H9 (cell line): ENCODE measurements around the gene PPM1B. TPM values are rescaled to one million over a fixed set of nuclear protein-coding genes. Genes with fewer than 3 reads are reported as not detected.

ENCODE experiments used
- DNase-seq: peaks from one replicate; pipeline ENCODE4 v3.0.0-alpha.2; 2017
- H2AFZ ChIP-seq: one replicate; pipeline ENCODE4 v1.6.1; 2013; ENCODE audit warnings: mild to moderate bottlenecking, low read length, control low read depth, moderate library complexity
- H2AK5ac ChIP-seq: 2 replicates; pipeline ENCODE4 v1.6.1; 2013; ENCODE audit warnings: low read length, control low read depth, mixed read lengths; ENCODE audit not compliant: insufficient read length
- H2BK120ac ChIP-seq: one replicate; pipeline ENCODE4 v1.6.1; 2013; ENCODE audit warnings: low read depth, mild to moderate bottlenecking, low read length, control low read depth, inconsistent platforms; ENCODE audit not compliant: poor library complexity, severe bottlenecking
- H2BK12ac ChIP-seq: 2 replicates; pipeline ENCODE4 v1.6.1; 2013; ENCODE audit warnings: low read length, control low read depth, mixed read lengths, low read depth; ENCODE audit not compliant: insufficient read length
- H2BK15ac ChIP-seq: 2 replicates; pipeline ENCODE4 v1.6.1; 2013; ENCODE audit warnings: low read depth, low read length, control low read depth
- H2BK20ac ChIP-seq: one replicate; pipeline ENCODE4 v1.6.1; 2013; ENCODE audit warnings: low read depth, mild to moderate bottlenecking, low read length, control low read depth, inconsistent platforms; ENCODE audit not compliant: poor library complexity, severe bottlenecking
- H2BK5ac ChIP-seq: 2 replicates; pipeline ENCODE4 v1.6.1; 2013; ENCODE audit warnings: low read length, control low read depth, mixed read lengths; ENCODE audit not compliant: insufficient read length
- H3K14ac ChIP-seq: 2 replicates; pipeline ENCODE4 v1.6.1; 2013; ENCODE audit warnings: low read length, control low read depth; ENCODE audit not compliant: insufficient read depth
- H3K18ac ChIP-seq: 2 replicates; pipeline ENCODE4 v1.6.1; 2013; ENCODE audit warnings: low read depth, mild to moderate bottlenecking, mixed read lengths, low read length, control low read depth; ENCODE audit not compliant: insufficient read length
- H3K23ac ChIP-seq: 2 replicates; pipeline ENCODE4 v1.6.1; 2013; ENCODE audit warnings: low read length, control low read depth, mixed read lengths, low read depth; ENCODE audit not compliant: insufficient read length
- H3K23me2 ChIP-seq: 2 replicates; pipeline ENCODE4 v1.6.1; 2013; ENCODE audit warnings: low read depth, mild to moderate bottlenecking, mixed read lengths, low read length, control low read depth; ENCODE audit not compliant: insufficient read length, poor library complexity, severe bottlenecking
- H3K27ac ChIP-seq: 2 replicates; pipeline ENCODE4 v1.5.1; 2013; ENCODE audit warnings: low read length, control low read depth, mixed read lengths, low read depth; ENCODE audit not compliant: insufficient read length
- H3K27me3 ChIP-seq: 2 replicates; pipeline ENCODE4 v1.6.1; 2013; ENCODE audit warnings: low read length, control low read depth, inconsistent platforms; ENCODE audit not compliant: insufficient read depth
- H3K4ac ChIP-seq: 2 replicates; pipeline ENCODE4 v1.6.1; 2013; ENCODE audit warnings: low read depth, mild to moderate bottlenecking, control low read depth, inconsistent platforms, low read length, moderate library complexity
- H3K4me1 ChIP-seq: 2 replicates; pipeline ENCODE4 v1.6.1; 2013; ENCODE audit warnings: low read length, control low read depth, inconsistent platforms; ENCODE audit not compliant: insufficient read depth
- H3K4me2 ChIP-seq: 2 replicates; pipeline ENCODE4 v1.6.1; 2013; ENCODE audit warnings: low read length, control low read depth, mixed read lengths; ENCODE audit not compliant: insufficient read length, insufficient read depth
- H3K56ac ChIP-seq: 2 replicates; pipeline ENCODE4 v1.6.1; 2013; ENCODE audit warnings: low read depth, mild to moderate bottlenecking, mixed read lengths, low read length, control low read depth; ENCODE audit not compliant: insufficient read length
- H3K79me1 ChIP-seq: 2 replicates; pipeline ENCODE4 v1.6.1; 2013; ENCODE audit warnings: low read depth, mild to moderate bottlenecking, moderate library complexity, low read length, control low read depth, inconsistent platforms; ENCODE audit not compliant: insufficient read depth, poor library complexity, severe bottlenecking
- H3K79me2 ChIP-seq: 2 replicates; pipeline ENCODE4 v1.6.1; 2013; ENCODE audit warnings: low read length, control low read depth, inconsistent platforms; ENCODE audit not compliant: insufficient read depth
- H3K9ac ChIP-seq: 2 replicates; pipeline ENCODE4 v1.6.1; 2013; ENCODE audit warnings: low read length, control low read depth, mixed read lengths; ENCODE audit not compliant: insufficient read length; ENCODE audit errors: extremely low read depth
- H3K9me3 ChIP-seq: one replicate; pipeline ENCODE4 v1.6.1; 2013; ENCODE audit warnings: low read depth, low read length, inconsistent platforms; ENCODE audit not compliant: control insufficient read depth
- H3T11ph ChIP-seq: one replicate; pipeline ENCODE4 v1.6.1; 2013; ENCODE audit warnings: mild to moderate bottlenecking, low read length, control low read depth, inconsistent platforms
- H4K20me1 ChIP-seq: one replicate; pipeline ENCODE4 v1.6.1; 2013; ENCODE audit not compliant: control insufficient read depth, insufficient read length, insufficient read depth
- H4K5ac ChIP-seq: 2 replicates; pipeline ENCODE4 v1.6.1; 2013; ENCODE audit warnings: low read depth, mild to moderate bottlenecking, mixed read lengths, low read length, control low read depth; ENCODE audit not compliant: insufficient read length
- H4K8ac ChIP-seq: replicated peaks from 2 replicates; pipeline ENCODE4 v1.6.1; 2013; ENCODE audit warnings: low read length, control low read depth, mixed read lengths, low read depth; ENCODE audit not compliant: insufficient read length
- H4K91ac ChIP-seq: 2 replicates; pipeline ENCODE4 v1.6.1; 2013; ENCODE audit warnings: low read depth, mild to moderate bottlenecking, moderate library complexity, mixed read lengths, low read length, control low read depth; ENCODE audit not compliant: insufficient read length
- H3K27ac Mint-ChIP-seq, 3 experiments: 2 replicates in 2 of 3; 3 replicates in 1 of 3; pipeline ENCODE4 v1.8.0; 2020 to 2021; ENCODE audit warnings: mixed read lengths in 3 of 3, mild to moderate bottlenecking in 1 of 3, moderate library complexity in 1 of 3
- H3K27me3 Mint-ChIP-seq: 2 replicates; pipeline ENCODE4 v1.8.0; 2021; ENCODE audit warnings: low read depth, mild to moderate bottlenecking, moderate library complexity, mixed read lengths
- H3K36me3 Mint-ChIP-seq, 3 experiments: 2 replicates in 2 of 3; 3 replicates in 1 of 3; pipeline ENCODE4 v1.8.0; 2020 to 2021; ENCODE audit warnings: low read depth in 3 of 3, mixed read lengths in 3 of 3; ENCODE audit not compliant: insufficient read depth in 1 of 3
- H3K4me1 Mint-ChIP-seq, 2 experiments: 2 replicates each; pipeline ENCODE4 v1.8.0; 2020; ENCODE audit warnings: mixed read lengths in 2 of 2
- H3K4me3 Mint-ChIP-seq, 2 experiments: 2 replicates in 1 of 2; 3 replicates in 1 of 2; pipeline ENCODE4 v1.8.0; 2020 to 2021; ENCODE audit warnings: mild to moderate bottlenecking in 2 of 2, mixed read lengths in 2 of 2, moderate library complexity in 1 of 2
- H3K9me3 Mint-ChIP-seq, 2 experiments: 2 replicates in 1 of 2; 3 replicates in 1 of 2; pipeline ENCODE4 v1.8.0; 2020; ENCODE audit warnings: mild to moderate bottlenecking in 2 of 2, mixed read lengths in 2 of 2, moderate library complexity in 1 of 2
- WGBS: extraction: QIAGEN DNeasy Blood & Tissue Kit; methylation state at CpG from one replicate; pipeline ENCODE4 v1.1.7; 2013; ENCODE audit warnings: missing lambda C conversion rate, low lambda C conversion rate, mixed read lengths; ENCODE audit not compliant: insufficient read length; ENCODE audit errors: extremely low coverage; 5-methylcytosine and 5-hydroxymethylcytosine counted together
- total RNA-seq: library from RNA; stranded (reverse); gene quantifications from 2 replicates; pipeline ENCODE4 v1.2.1, GENCODE V29; 2021
- TF ChIP-seq, protein P1 (sequence below): fragments of 200-600 bp; sonication (generic); conservative IDR thresholded peaks from 3 replicates; pipeline ENCODE4 v1.8.0; 2021; ENCODE audit warnings: antibody characterized with exemption, mild to moderate bottlenecking

The PPM1B gene
- total RNA-seq, 1 experiment from 2014 or later: 156 TPM

DNA sequence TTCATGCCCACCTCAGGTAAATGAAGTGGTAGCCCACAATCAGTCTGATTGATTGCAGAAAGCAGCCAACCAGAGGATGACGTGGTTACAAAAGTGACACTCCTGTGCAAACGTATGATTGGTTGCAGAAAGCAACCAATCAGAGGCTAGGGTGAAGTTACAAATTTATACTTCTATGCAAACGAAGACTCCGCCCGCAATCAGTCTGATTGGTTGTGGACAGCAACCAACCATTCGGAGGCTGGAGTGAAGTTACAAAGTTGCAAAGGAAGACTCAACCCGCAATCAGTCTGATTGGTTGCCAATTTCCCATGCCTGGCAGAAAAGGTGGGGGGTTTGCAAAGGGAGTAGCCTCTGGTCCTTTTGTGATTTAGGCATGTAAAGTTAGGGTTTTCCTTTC is 102.6 kb downstream of the PPM1B start:
- no peaks in the 10 kb centered on the region for H4K20me1 ChIP-seq
- H3K4ac ChIP-seq: no peak overlapping the region
- H3K79me2 ChIP-seq: no peaks in the 10 kb centered on the region
- Mint-ChIP-seq H3K4me1 (peaks cover 12 to 16% of the 10 kb centered on the region in 2 experiments), H3K36me3 (no peaks in the 10 kb centered on the region), H3K27ac (no peak overlapping the region), H3K4me3 (no peak overlapping the region), H3K9me3 (no peaks in the 10 kb centered on the region), H3K27me3 (no peaks in the 10 kb centered on the region; the same call in 1 of the 2 replicates)
- no peak overlapping the region for H3K18ac ChIP-seq
- no peak overlapping the region for H2BK120ac ChIP-seq
- no peak overlapping the region for H4K91ac ChIP-seq
- no peaks in the 10 kb centered on the region for H3K4me1 ChIP-seq
- H3K14ac ChIP-seq: no peak overlapping the region
- H2BK15ac ChIP-seq: no peak overlapping the region
- no peak overlapping the region for H4K5ac ChIP-seq
- no peaks in the 10 kb centered on the region for H3K79me1 ChIP-seq
- H3K4me2 ChIP-seq: no peak overlapping the region
- no peak overlapping the region for H4K8ac ChIP-seq
- TF ChIP-seq, protein P1, sequence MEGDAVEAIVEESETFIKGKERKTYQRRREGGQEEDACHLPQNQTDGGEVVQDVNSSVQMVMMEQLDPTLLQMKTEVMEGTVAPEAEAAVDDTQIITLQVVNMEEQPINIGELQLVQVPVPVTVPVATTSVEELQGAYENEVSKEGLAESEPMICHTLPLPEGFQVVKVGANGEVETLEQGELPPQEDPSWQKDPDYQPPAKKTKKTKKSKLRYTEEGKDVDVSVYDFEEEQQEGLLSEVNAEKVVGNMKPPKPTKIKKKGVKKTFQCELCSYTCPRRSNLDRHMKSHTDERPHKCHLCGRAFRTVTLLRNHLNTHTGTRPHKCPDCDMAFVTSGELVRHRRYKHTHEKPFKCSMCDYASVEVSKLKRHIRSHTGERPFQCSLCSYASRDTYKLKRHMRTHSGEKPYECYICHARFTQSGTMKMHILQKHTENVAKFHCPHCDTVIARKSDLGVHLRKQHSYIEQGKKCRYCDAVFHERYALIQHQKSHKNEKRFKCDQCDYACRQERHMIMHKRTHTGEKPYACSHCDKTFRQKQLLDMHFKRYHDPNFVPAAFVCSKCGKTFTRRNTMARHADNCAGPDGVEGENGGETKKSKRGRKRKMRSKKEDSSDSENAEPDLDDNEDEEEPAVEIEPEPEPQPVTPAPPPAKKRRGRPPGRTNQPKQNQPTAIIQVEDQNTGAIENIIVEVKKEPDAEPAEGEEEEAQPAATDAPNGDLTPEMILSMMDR: no peak
- no peak overlapping the region for H3K56ac ChIP-seq
- no peak overlapping the region for H3K27ac ChIP-seq
- WGBS: no CpG with 5 or more reads among the region's 7 CpGs
- no peak overlapping the region for H2AK5ac ChIP-seq
- H2BK12ac ChIP-seq: no peak overlapping the region
- H3K27me3 ChIP-seq: no peaks in the 10 kb centered on the region
- no peaks in the 10 kb centered on the region for H3K9me3 ChIP-seq
- no peak overlapping the region for H3K23ac ChIP-seq
- H3T11ph ChIP-seq: no peak overlapping the region
- H3K9ac ChIP-seq: no peak overlapping the region
- H2BK20ac ChIP-seq: no peak overlapping the region
- H3K23me2 ChIP-seq: no peaks in the 10 kb centered on the region
- DNase-seq: no peak
- H2BK5ac ChIP-seq: no peak overlapping the region
- H2AFZ ChIP-seq: no peak overlapping the region
